HepG2 (cell line): ENCODE measurements around the gene BRAF. TPM values are rescaled to one million over a fixed set of nuclear protein-coding genes. Genes with fewer than 3 reads are reported as not detected.

ENCODE experiments used
- ATAC-seq: fragments of 200-7000 bp; cut with Tn5 transposase; 3 replicates; pipeline ENCODE4 v1.9.1; 2020; ENCODE audit warnings: mild to moderate bottlenecking, moderate library complexity
- BruUV-seq: library from RNA; stranded (reverse); fragments of 400-500 nt; replicated peaks from 2 replicates; lab custom pipeline; 2021; lab: Mats Ljungman, UMichigan
- CTCF ChIA-PET: fragments of 300-600 bp; formaldehyde crosslinking; extraction: SDS; loops from one replicate; lab custom pipeline; 2021; ENCODE audit warnings: low total read pairs, inconsistent platforms, low intra/inter-chr PET ratio; lab: Yijun Ruan, JAX
- POLR2A ChIA-PET: fragments of 350-600 bp; sonication (Branson Sonifier 250); formaldehyde crosslinking; loops from one replicate; lab custom pipeline; 2020; ENCODE audit warnings: antibody characterized with exemption, inconsistent platforms; lab: Yijun Ruan, JAX
- DNase-seq: peaks from one replicate; pipeline ENCODE4 v3.0.0-alpha.2; 2015; ENCODE audit warnings: low spot score
- FAIRE-seq: peaks from 3 replicates; lab custom pipeline; 2011; peaks lifted over from hg19 to GRCh38; lab: Jason Lieb, UNC
- H2AFZ ChIP-seq: one replicate; pipeline ENCODE4 v1.6.1; 2011; ENCODE audit warnings: low read length, inconsistent platforms
- H3K27ac ChIP-seq: fragments of 300-600 bp; 3 replicates; pipeline ENCODE4 v1.8.0; 2011; ENCODE audit warnings: mixed run types, mild to moderate bottlenecking, mixed read lengths, low read length, inconsistent platforms; ENCODE audit not compliant: insufficient read depth; ENCODE audit errors: extremely low read length
- H3K27me3 ChIP-seq, 2 experiments: fragments of 200-600 bp in 1 of 2; 2 replicates in 1 of 2; 3 replicates in 1 of 2; pipeline versions ENCODE4 v1.6.0 to v1.8.0; 2011; ENCODE audit warnings: low read length in 2 of 2, mild to moderate bottlenecking in 2 of 2, moderate library complexity in 2 of 2, inconsistent platforms in 1 of 2; ENCODE audit not compliant: insufficient read depth in 2 of 2, control insufficient read depth in 1 of 2
- H3K36me3 ChIP-seq, 2 experiments: fragments of 200-600 bp in 1 of 2; replicated peaks in 1 of 2; 2 replicates in 1 of 2; 3 replicates in 1 of 2; pipeline versions ENCODE4 v1.5.1 to v1.8.0; 2011; ENCODE audit warnings: low read length in 2 of 2, inconsistent platforms in 1 of 2; ENCODE audit not compliant: insufficient read depth in 2 of 2, control insufficient read depth in 1 of 2
- H3K4me1 ChIP-seq: 2 replicates; pipeline ENCODE4 v1.5.1; 2012; ENCODE audit warnings: low read length, inconsistent platforms; ENCODE audit not compliant: insufficient read depth
- H3K4me2 ChIP-seq: 2 replicates; pipeline ENCODE4 v1.6.0; 2011; ENCODE audit warnings: low read depth, low read length, inconsistent platforms
- H3K4me3 ChIP-seq, 3 experiments: fragments of 200-600 bp in 1 of 3; sonication (generic), shearing (Covaris generic) in 1 of 3; replicated peaks in 1 of 3; 2 replicates each; pipeline ENCODE4 v1.5.1; 2011 to 2016; ENCODE audit warnings: low read length in 3 of 3, inconsistent platforms in 2 of 3, low read depth in 2 of 3, mild to moderate bottlenecking in 2 of 3, control low read depth in 1 of 3, mixed read lengths in 1 of 3; ENCODE audit not compliant: insufficient read depth in 1 of 3
- H3K79me2 ChIP-seq: one replicate; pipeline ENCODE4 v1.6.1; 2011; ENCODE audit warnings: low read length, inconsistent platforms; ENCODE audit not compliant: insufficient read depth
- H3K9ac ChIP-seq: 2 replicates; pipeline ENCODE4 v1.6.0; 2011; ENCODE audit warnings: mild to moderate bottlenecking, low read depth, low read length, inconsistent platforms; ENCODE audit not compliant: insufficient read depth
- H3K9me3 ChIP-seq: 2 replicates; pipeline ENCODE4 v1.5.1; 2012; ENCODE audit warnings: mild to moderate bottlenecking, low read length
- H4K20me1 ChIP-seq: 2 replicates; pipeline ENCODE4 v1.6.0; 2011; ENCODE audit warnings: inconsistent platforms, mild to moderate bottlenecking, low read length, moderate library complexity; ENCODE audit not compliant: insufficient read depth
- ARNT2 ChIP-seq: sonication (generic); formaldehyde crosslinking; IDR thresholded peaks from 2 replicates; pipeline ENCODE4 v1.8.0; 2022; ENCODE audit warnings: mild to moderate bottlenecking, low read depth, missing genetic modification reagents, moderate library complexity
- ELF3 ChIP-seq: IDR thresholded peaks from 2 replicates; pipeline ENCODE4 v1.6.1; 2016; ENCODE audit warnings: missing genetic modification reagents, missing compliant biosample characterization
- EP300 ChIP-seq, 3 experiments: sonication (generic) in 1 of 3; formaldehyde crosslinking in 1 of 3; IDR thresholded peaks; 2 replicates each; pipeline versions ENCODE4 v1.5.1 to v1.6.1; 2011 to 2020; ENCODE audit warnings: low read depth in 2 of 3, low read length in 2 of 3, borderline replicate concordance in 1 of 3, improper control_type of control experiment in 1 of 3, mild to moderate bottlenecking in 1 of 3, missing genetic modification reagents in 1 of 3, moderate library complexity in 1 of 3
- MTA1 ChIP-seq: sonication (generic); formaldehyde crosslinking; IDR thresholded peaks from 2 replicates; pipeline ENCODE4 v1.4.0; 2020; ENCODE audit warnings: missing genetic modification reagents, mild to moderate bottlenecking, borderline replicate concordance
- MTA3 ChIP-seq: sonication (generic); formaldehyde crosslinking; IDR thresholded peaks from 2 replicates; pipeline ENCODE4 v1.4.0; 2020; ENCODE audit warnings: missing genetic modification reagents
- NCOR1 ChIP-seq: fragments of 200-600 bp; sonication (generic); IDR thresholded peaks from 2 replicates; pipeline ENCODE4 v1.7.0; 2017; ENCODE audit warnings: antibody characterized with exemption, low read length, borderline replicate concordance
- POLR2G ChIP-seq: fragments of 200-400 bp; formaldehyde crosslinking; IDR thresholded peaks from 2 replicates; pipeline ENCODE4 v1.6.1; 2018; ENCODE audit warnings: mild to moderate bottlenecking, low read depth, low read length, moderate library complexity
- RORA ChIP-seq: sonication (generic); formaldehyde crosslinking; IDR thresholded peaks from 2 replicates; pipeline ENCODE4 v1.5.0; 2020; ENCODE audit warnings: mild to moderate bottlenecking, missing genetic modification reagents, moderate library complexity
- TARDBP ChIP-seq: sonication (generic); formaldehyde crosslinking; IDR thresholded peaks from 2 replicates; pipeline ENCODE4 v1.8.0; 2022; ENCODE audit warnings: mild to moderate bottlenecking, missing genetic modification reagents
- ZNF101 ChIP-seq: sonication (generic); formaldehyde crosslinking; IDR thresholded peaks from 2 replicates; pipeline ENCODE4 v1.4.0; 2020; ENCODE audit warnings: mild to moderate bottlenecking, low read depth, missing genetic modification reagents, borderline replicate concordance
- ZNF282 ChIP-seq: fragments of 450-650 bp; IDR thresholded peaks from 2 replicates; pipeline ENCODE4 v1.6.1; 2018; ENCODE audit not compliant: partially characterized antibody
- ZNF597 ChIP-seq: sonication (generic); formaldehyde crosslinking; IDR thresholded peaks from 2 replicates; pipeline ENCODE4 v1.5.0; 2020; ENCODE audit warnings: missing genetic modification reagents
- WGBS: methylation state at CpG from one replicate; pipeline ENCODE4 v1.1.6; 2017; ENCODE audit warnings: low lambda C conversion rate; 5-methylcytosine and 5-hydroxymethylcytosine counted together
- in situ Hi-C: cut with HindIII; loops from 2 replicates; pipeline ENCODE4 v1.10.0; 2017; ENCODE audit warnings: low pct_unique_long_range_greater_than_20kb; ENCODE audit not compliant: extremely low pct_ligation_motif_present
- intact Hi-C: fragments of 100-400 bp; cut with micrococcal nuclease; formaldehyde crosslinking; loops from one replicate; pipeline ENCODE4 v1.10.0; 2022; ENCODE audit not compliant: unreplicated experiment
- polyA plus RNA-seq, 8 experiments: library from polyadenylated mRNA; depleted of rRNA in 3 of 8; stranded (reverse) in 7 of 8; unstranded in 1 of 8; fragments of >200 nt; fragmentation: Illumina TruSeq in 4 of 8; extraction: Trizol in 4 of 8; gene quantifications; 2 replicates each; pipeline versions ENCODE4 v1.2.1 to v1.2.3, GENCODE V29; 2011 to 2016; ENCODE audit warnings: low read depth in 4 of 8, missing spikeins in 1 of 8, mixed read lengths in 1 of 8; ENCODE audit not compliant: insufficient read depth in 1 of 8
- total RNA-seq, 5 experiments: library from RNA; depleted of rRNA; stranded (reverse); fragments of >200 nt; fragmentation: Illumina TruSeq; extraction: Trizol; gene quantifications; 2 replicates each; pipeline ENCODE4 v1.2.3, GENCODE V29; 2016; ENCODE audit warnings: low read depth in 1 of 5
- TF ChIP-seq, protein P1 (sequence below): sonication (generic); formaldehyde crosslinking; IDR thresholded peaks from 2 replicates; pipeline ENCODE4 v1.4.0; 2020; ENCODE audit warnings: mild to moderate bottlenecking, low read depth, missing genetic modification reagents
- TF ChIP-seq, protein P2 (sequence below): IDR thresholded peaks from 2 replicates; pipeline ENCODE4 v1.6.1; 2016; ENCODE audit warnings: missing biosample characterization, missing genetic modification reagents, low read depth

The BRAF gene
- total and polyA plus RNA-seq, 2 of the 13 experiments (the other 11 are each of a cell fraction or from before 2014, with no cell fraction given), result 12.5 to 13.4 TPM

GRCh38 chr7:140685407-140686087, 239.2 kb downstream of the BRAF start:
- ATAC-seq, result no peak

More at GRCh38 chr7:140685407-140686087, 239.2 kb downstream of the BRAF start:
- CTCF ChIA-PET, result no interaction called here
- WGBS, result 96% methylated on average over 9 of the region's 10 CpGs
- no peak overlapping the region for H3K4me3 ChIP-seq
- peaks cover 8% of the 10 kb centered on the region; the same call in 1 of the 2 replicates for H3K4me1 ChIP-seq
- H4K20me1 ChIP-seq, result no peaks in the 10 kb centered on the region
- TF ChIP-seq NCOR1 (no peak), ZNF597 (no peak), ZNF101 (CRISPR knock-in tag) (no peak), ZNF282 (no peak), RORA (CRISPR knock-in tag) (no peak), EP300 (IDR thresholded peaks at IDR 0.05; ENCODE audit: low read depth in 2 of 2, low read length in 2 of 2) (no peak), EP300 (CRISPR knock-in tag; IDR thresholded peaks at IDR 0.05; ENCODE audit: borderline replicate concordance) (no peak), ELF3 (no peak), TARDBP (no peak), MTA1 (CRISPR knock-in tag) (no peak), ARNT2 (no peak), MTA3 (CRISPR knock-in tag) (no peak), POLR2G (no peak)
- TF ChIP-seq, protein P1, sequence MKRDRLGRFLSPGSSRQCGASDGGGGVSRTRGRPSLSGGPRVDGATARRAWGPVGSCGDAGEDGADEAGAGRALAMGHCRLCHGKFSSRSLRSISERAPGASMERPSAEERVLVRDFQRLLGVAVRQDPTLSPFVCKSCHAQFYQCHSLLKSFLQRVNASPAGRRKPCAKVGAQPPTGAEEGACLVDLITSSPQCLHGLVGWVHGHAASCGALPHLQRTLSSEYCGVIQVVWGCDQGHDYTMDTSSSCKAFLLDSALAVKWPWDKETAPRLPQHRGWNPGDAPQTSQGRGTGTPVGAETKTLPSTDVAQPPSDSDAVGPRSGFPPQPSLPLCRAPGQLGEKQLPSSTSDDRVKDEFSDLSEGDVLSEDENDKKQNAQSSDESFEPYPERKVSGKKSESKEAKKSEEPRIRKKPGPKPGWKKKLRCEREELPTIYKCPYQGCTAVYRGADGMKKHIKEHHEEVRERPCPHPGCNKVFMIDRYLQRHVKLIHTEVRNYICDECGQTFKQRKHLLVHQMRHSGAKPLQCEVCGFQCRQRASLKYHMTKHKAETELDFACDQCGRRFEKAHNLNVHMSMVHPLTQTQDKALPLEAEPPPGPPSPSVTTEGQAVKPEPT (CRISPR knock-in tag), result no peak
- TF ChIP-seq, protein P2, sequence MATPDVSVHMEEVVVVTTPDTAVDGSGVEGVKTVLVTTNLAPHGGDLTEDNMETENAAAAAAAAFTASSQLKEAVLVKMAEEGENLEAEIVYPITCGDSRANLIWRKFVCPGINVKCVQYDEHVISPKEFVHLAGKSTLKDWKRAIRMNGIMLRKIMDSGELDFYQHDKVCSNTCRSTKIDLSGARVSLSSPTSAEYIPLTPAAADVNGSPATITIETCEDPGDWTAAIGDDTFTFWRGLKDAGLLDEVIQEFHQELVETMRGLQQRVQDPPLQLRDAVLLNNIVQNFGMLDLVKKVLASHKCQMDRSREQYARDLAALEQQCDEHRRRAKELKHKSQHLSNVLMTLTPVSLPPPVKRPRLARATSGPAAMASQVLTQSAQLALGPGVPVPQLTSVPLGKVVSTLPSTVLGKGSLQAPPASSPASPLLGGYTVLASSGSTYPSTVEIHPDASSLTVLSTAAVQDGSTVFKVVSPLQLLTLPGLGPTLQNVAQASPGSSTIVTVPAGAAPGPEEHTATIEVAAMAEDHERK (CRISPR knock-in tag), result no peak
- FAIRE-seq, result no peak
- H2AFZ ChIP-seq, result no peak overlapping the region
- BruUV-seq, result no TSS peak
- POLR2A ChIA-PET, result interaction anchor here (0.7 to 1.4 kb wide), 3 partner anchors 11 to 29 kb away, joined by 3 to 6 read pairs (median 3); partner anchors contain the start of gene NDUFB2
- intact Hi-C loops (no loop called here), in situ Hi-C loops (loop anchor here (25.0 kb wide), 1 partner anchor 327 kb away; the partner anchor contains the start of gene MRPS33)
- no peak overlapping the region for H3K9ac ChIP-seq
- H3K79me2 ChIP-seq, result no peaks in the 10 kb centered on the region
- H3K27me3 ChIP-seq, result no peaks in the 10 kb centered on the region
- H3K27ac ChIP-seq, result no peak overlapping the region
- H3K4me2 ChIP-seq, result no peak overlapping the region
- peaks cover 1 to 16% of the 10 kb centered on the region in 2 experiments; a peak in 3 of 5 replicates for H3K36me3 ChIP-seq
- no peaks in the 10 kb centered on the region for H3K9me3 ChIP-seq
- DNase-seq, result no peak
